ENCODE data around the gene MARCO. TPM values are rescaled to one million over a fixed set of nuclear protein-coding genes. Genes with fewer than 3 reads are reported as not detected.
A peak's percentile ranks its signal among the peaks of the same experiment; 100 is the strongest.

Gene MARCO
- polyA plus RNA-seq, 1 donor (not counting 4 experiments of a cell fraction or from before 2014, with no cell fraction given) = 0.13 TPM

- FAIRE-seq = no peak
- Histone ChIP-seq H3K9me1 (ENCODE audit: control insufficient read depth, extremely low read depth, insufficient read depth, low read length) (no peaks in the 10 kb centered on the region), H3K79me2 (ENCODE audit: control insufficient read depth, insufficient read depth, low read length) (no peaks in the 10 kb centered on the region), H4K20me1 (ENCODE audit: control insufficient read depth, extremely low read depth, insufficient read depth, low read length) (no peaks in the 10 kb centered on the region), H3K9me3 (ENCODE audit: control insufficient read depth, low read depth, low read length) (no peaks in the 10 kb centered on the region), H3K4me1 (ENCODE audit: control insufficient read depth, extremely low read depth, insufficient read depth, low read length) (peaks cover 26% of the 10 kb centered on the region), H3K36me3 (ENCODE audit: control insufficient read depth in 2 of 2, extremely low read depth in 1 of 2, insufficient read depth in 2 of 2, low read length in 2 of 2) (no peaks in the 10 kb centered on the region), H3K9ac (ENCODE audit: control insufficient read depth, extremely low read depth, insufficient read depth, low read length) (no peak overlapping the region), H3K4me2 (ENCODE audit: control insufficient read depth, extremely low read depth, insufficient read depth, low read depth, low read length) (peak overlapping the region; percentile 17), H3K27ac (ENCODE audit: control insufficient read depth, insufficient read depth, low read length) (no peak overlapping the region), H2AFZ (ENCODE audit: control insufficient read depth, low read length) (no peak overlapping the region), H3K27me3 (ENCODE audit: control insufficient read depth, extremely low read depth, insufficient read depth, low read length) (peaks cover 13% of the 10 kb centered on the region), H3K4me3 (ENCODE audit: control insufficient read depth in 2 of 3, extremely low read depth in 1 of 3, insufficient read depth in 2 of 3, low read depth in 1 of 3, low read length in 3 of 3) (no peak overlapping the region)
- no peak for TF ChIP-seq EZH2 (IDR thresholded peaks at IDR 0.05; ENCODE audit: low read length)
- TF ChIP-seq CTCF (optimal IDR thresholded peaks at IDR 0.05 in 1 of 3, IDR thresholded peaks at IDR 0.05 in 1 of 3, conservative IDR thresholded peaks at IDR 0.05 in 1 of 3; ENCODE audit: extremely low read depth in 1 of 3, insufficient read depth in 2 of 3, low read length in 3 of 3) = no peak
- dilution Hi-C loops (cut with MboI; ENCODE audit: extremely low pct_ligation_motif_present, low sequenced_read_pairs) = no loop called here
- DNase-seq (ENCODE audit: low read depth, low spot score) = no peak
Observed at GRCh38 chr2:118993392-118993752, 51.4 kb downstream of the MARCO start.

GRCh38 chr2:118994172-118994700 is 52.2 kb downstream of the MARCO start:
- Histone ChIP-seq H3K9me1 (ENCODE audit: control insufficient read depth, extremely low read depth, insufficient read depth, low read length) (no peaks in the 10 kb centered on the region), H3K27me3 (ENCODE audit: control insufficient read depth, extremely low read depth, insufficient read depth, low read length) (peaks cover 11% of the 10 kb centered on the region), H3K9ac (ENCODE audit: control insufficient read depth, extremely low read depth, insufficient read depth, low read length) (no peak overlapping the region), H3K79me2 (ENCODE audit: control insufficient read depth, insufficient read depth, low read length) (no peaks in the 10 kb centered on the region), H3K4me2 (ENCODE audit: control insufficient read depth, extremely low read depth, insufficient read depth, low read depth, low read length) (no peak overlapping the region), H3K9me3 (ENCODE audit: control insufficient read depth, low read depth, low read length) (no peaks in the 10 kb centered on the region), H4K20me1 (ENCODE audit: control insufficient read depth, extremely low read depth, insufficient read depth, low read length) (no peaks in the 10 kb centered on the region), H3K4me1 (ENCODE audit: control insufficient read depth, extremely low read depth, insufficient read depth, low read length) (peaks cover 24% of the 10 kb centered on the region), H3K27ac (ENCODE audit: control insufficient read depth, insufficient read depth, low read length) (no peak overlapping the region), H3K36me3 (ENCODE audit: control insufficient read depth in 2 of 2, extremely low read depth in 1 of 2, insufficient read depth in 2 of 2, low read length in 2 of 2) (no peaks in the 10 kb centered on the region), H2AFZ (ENCODE audit: control insufficient read depth, low read length) (no peak overlapping the region), H3K4me3 (ENCODE audit: control insufficient read depth in 2 of 3, extremely low read depth in 1 of 3, insufficient read depth in 2 of 3, low read depth in 1 of 3, low read length in 3 of 3) (no peak overlapping the region)
- FAIRE-seq (no peak), DNase-seq (ENCODE audit: low read depth, low spot score) (no peak)
- TF ChIP-seq CTCF (optimal IDR thresholded peaks at IDR 0.05 in 1 of 3, IDR thresholded peaks at IDR 0.05 in 1 of 3, conservative IDR thresholded peaks at IDR 0.05 in 1 of 3; ENCODE audit: extremely low read depth in 1 of 3, insufficient read depth in 2 of 3, low read length in 3 of 3) (no peak), EZH2 (IDR thresholded peaks at IDR 0.05; ENCODE audit: low read length) (no peak)
- dilution Hi-C loops (cut with MboI; ENCODE audit: extremely low pct_ligation_motif_present, low sequenced_read_pairs) = no loop called here

All from keratinocyte (primary cell).